Measurements from ENCODE around the gene CRYBG3.
"Not testable (repeated sequence)": the region's sequence is repeated elsewhere in the genome, so short reads cannot be mapped to it uniquely, and the experiment has no call there.

CRYBG3 gene

DNA sequence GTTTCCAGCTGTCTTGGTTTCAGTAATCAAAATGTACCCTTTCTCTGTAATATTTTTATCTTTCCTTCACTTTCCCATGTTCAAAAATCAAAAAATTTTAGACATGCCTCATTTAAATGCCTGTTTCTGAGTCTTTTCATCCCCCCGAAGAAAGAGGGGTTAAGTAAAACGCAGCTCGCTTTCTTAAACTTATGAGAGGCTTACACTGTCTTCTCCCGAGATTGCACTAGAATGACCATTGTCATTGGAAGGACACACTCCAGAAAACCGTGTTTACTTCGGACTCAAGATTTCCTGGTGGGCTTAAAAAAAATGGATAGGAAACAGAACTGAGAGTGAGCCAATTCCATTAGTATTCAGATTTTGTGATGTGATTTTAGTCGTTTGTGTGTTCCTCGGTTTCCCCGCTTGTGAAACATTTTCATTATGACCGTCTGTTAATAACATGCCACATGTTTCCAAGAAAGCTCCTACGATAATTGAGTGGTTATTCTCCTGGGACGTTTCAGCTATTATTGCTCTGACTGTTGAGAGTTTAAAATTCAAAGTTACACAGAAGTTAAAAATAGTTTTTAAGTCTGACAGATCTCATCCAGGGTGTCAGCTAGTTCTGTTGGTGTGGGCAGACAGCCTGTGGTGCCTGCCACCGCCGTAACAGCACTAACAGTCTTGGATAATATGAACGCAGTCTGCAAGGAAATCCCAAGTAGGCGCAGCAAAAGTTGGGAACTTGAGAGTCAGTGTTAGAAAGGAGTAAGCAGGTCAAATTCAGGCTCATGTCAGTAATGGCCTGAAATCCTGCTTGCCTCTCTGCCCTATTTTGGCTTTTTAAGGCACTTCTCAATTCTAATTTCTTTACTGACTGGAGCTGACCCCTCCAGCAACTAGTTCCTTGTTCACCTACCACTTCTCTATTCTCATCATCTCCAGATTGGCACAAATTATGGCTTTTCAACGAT lies 1.5 kb downstream of the CRYBG3 start:
- H3K4me1 Mint-ChIP-seq: peaks cover 27% of the 10 kb centered on the region
- peaks cover 2% of the 10 kb centered on the region for H3K36me3 Mint-ChIP-seq
- no peak for DNase-seq
- H3K27me3 Mint-ChIP-seq: peaks cover 40% of the 10 kb centered on the region
- CTCF ChIA-PET: interaction anchor here (1.1 to 4.0 kb wide), 2 partner anchors 145 to 200 kb away, joined by 3 to 22 read pairs; no protein-coding TSS in a partner anchor
- no peaks in the 10 kb centered on the region for H3K9me3 Mint-ChIP-seq
- H3K27ac Mint-ChIP-seq: no peak overlapping the region
- H3K4me3 Mint-ChIP-seq: peak overlapping the region; percentile 99

DNA sequence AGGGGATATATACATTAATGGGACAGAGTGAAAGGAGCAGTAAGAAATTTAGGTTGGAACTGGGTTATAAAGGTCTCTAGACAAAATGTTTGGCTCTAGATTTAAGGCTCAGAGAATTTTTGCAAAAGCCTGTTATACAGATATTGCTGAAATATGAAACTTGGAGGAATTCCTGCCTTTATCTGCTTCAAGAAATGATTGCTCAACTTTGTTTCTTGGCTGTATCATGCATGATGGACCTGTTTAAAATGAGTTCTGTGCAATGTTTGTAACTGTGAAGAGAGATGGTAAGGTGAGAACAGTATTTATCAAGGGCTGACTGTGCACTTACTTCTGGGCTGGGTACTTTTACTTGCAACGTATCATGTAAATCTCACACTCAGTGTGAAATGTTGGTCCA lies 3.3 kb downstream of the CRYBG3 start:
- H3K36me3 Mint-ChIP-seq: peaks cover 2% of the 10 kb centered on the region
- DNase-seq: no peak
- H3K4me1 Mint-ChIP-seq: peaks cover 26% of the 10 kb centered on the region
- CTCF ChIA-PET: no interaction called here
- H3K27ac Mint-ChIP-seq: no peak overlapping the region
- H3K27me3 Mint-ChIP-seq: peaks cover 40% of the 10 kb centered on the region
- no peaks in the 10 kb centered on the region for H3K9me3 Mint-ChIP-seq
- no peak overlapping the region for H3K4me3 Mint-ChIP-seq

DNA sequence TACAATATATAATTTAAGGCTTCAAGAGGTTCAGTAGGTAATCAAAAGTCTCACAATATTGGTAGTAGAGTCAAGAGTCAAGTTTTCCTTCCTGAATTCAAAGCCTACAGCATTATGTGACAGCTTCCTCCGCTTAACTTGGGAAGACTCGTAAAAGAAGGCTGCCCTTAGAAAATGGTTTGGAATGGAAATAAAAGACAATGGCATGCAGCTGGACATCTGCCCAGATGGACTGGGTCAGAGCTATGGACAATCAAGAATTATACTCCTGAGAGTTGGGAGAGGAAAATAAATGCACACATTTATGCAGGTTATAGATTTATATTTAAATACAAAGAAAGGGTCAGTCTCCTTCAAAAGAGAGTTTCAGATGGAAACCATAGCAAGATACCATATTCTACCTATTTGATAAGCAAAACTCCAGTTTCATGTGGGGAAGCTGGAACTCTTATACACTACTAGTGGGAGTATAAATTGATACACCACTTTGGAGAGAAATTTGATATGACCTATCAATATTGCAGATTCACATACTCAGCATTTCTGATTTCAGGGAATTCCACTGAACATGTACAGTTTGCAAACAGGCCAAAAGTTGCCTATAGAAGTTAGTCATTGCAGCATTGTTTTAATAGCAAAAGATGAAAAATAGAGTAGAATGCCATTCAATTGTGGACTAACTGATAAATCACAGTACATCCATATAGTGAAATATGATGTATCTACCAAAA lies 6.1 kb downstream of the CRYBG3 start:
- CTCF ChIA-PET: no interaction called here
- Mint-ChIP-seq H3K4me1 (peaks cover 10% of the 10 kb centered on the region), H3K27me3 (peaks cover 18% of the 10 kb centered on the region), H3K4me3 (no peak overlapping the region), H3K36me3 (no peaks in the 10 kb centered on the region), H3K9me3 (peaks cover 3% of the 10 kb centered on the region), H3K27ac (no peak overlapping the region)
- DNase-seq: no peak

- Mint-ChIP-seq H3K27me3 (peaks cover 8% of the 10 kb centered on the region), H3K4me1 (no peaks in the 10 kb centered on the region), H3K36me3 (no peaks in the 10 kb centered on the region), H3K9me3 (peaks cover 4% of the 10 kb centered on the region), H3K27ac (no peak overlapping the region), H3K4me3 (no peak overlapping the region)
- CTCF ChIA-PET: no interaction called here
- DNase-seq: no peak
Observed at GRCh38 chr3:97829198-97829597, 7.4 kb downstream of the CRYBG3 start.

GRCh38 chr3:97830638-97831037 lies 8.8 kb downstream of the CRYBG3 start:
- H3K27ac Mint-ChIP-seq: no peak overlapping the region
- H3K36me3 Mint-ChIP-seq: no peaks in the 10 kb centered on the region
- CTCF ChIA-PET: no interaction called here
- H3K4me1 Mint-ChIP-seq: no peaks in the 10 kb centered on the region
- H3K27me3 Mint-ChIP-seq: peaks cover 3% of the 10 kb centered on the region
- no peak overlapping the region for H3K4me3 Mint-ChIP-seq
- no peak for DNase-seq
- peaks cover 4% of the 10 kb centered on the region for H3K9me3 Mint-ChIP-seq

DNA sequence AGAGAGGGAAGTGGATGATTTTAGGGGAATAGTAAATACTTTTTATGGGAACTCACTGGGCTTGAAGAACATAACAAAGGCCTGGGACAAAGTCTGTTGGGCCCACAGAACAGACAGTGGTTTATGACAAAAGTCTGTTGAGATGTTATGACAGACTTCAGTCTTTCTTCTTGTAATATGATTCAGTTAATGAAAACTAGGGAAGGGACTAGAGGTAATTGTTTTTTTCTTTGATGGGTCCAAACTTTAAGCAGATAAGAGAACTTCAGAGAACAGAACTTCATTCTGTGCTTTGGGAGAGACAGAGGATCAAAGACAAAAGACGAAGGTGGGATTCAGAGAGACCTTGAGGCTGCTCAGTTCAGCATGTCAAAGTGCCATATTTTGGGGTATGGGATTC lies 9.3 kb downstream of the CRYBG3 start:
- CTCF ChIA-PET: no interaction called here
- Mint-ChIP-seq H3K9me3 (peaks cover 4% of the 10 kb centered on the region), H3K36me3 (no peaks in the 10 kb centered on the region), H3K4me1 (no peaks in the 10 kb centered on the region), H3K27me3 (peaks cover 3% of the 10 kb centered on the region), H3K27ac (no peak overlapping the region), H3K4me3 (no peak overlapping the region)
- DNase-seq: no peak

- DNase-seq, H3K27me3 Mint-ChIP-seq, H3K4me1 Mint-ChIP-seq, H3K9me3 Mint-ChIP-seq, H3K36me3 Mint-ChIP-seq, H3K27ac Mint-ChIP-seq, CTCF ChIA-PET, H3K4me3 Mint-ChIP-seq: not testable (repeated sequence)
Observed at GRCh38 chr3:97833184-97833583, 11.4 kb downstream of the CRYBG3 start.

DNA sequence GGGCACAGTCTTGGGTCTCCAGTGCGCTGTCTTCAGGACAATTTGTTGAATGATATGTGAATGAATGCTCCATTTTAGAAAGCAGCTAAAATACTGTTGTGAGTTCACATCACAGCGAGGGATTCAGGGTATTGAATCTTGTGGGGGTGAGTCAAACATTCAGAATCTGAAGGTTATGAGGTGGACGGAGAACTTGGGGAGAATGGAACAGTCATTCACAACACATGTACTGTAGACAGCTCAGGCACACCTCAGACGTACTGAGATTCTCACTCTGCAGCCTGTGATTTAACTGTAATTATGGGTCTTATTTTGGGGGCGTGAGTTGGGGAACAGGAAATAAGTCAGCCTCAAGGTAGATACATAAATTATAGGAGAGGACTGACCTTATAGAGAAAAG lies 13.9 kb downstream of the CRYBG3 start:
- CTCF ChIA-PET: no interaction called here

GRCh38 chr3:97838393-97838792 lies 16.6 kb downstream of the CRYBG3 start:
- H3K36me3 Mint-ChIP-seq: no peaks in the 10 kb centered on the region
- DNase-seq: no peak
- no peak overlapping the region for H3K4me3 Mint-ChIP-seq
- no peak overlapping the region for H3K27ac Mint-ChIP-seq
- CTCF ChIA-PET: no interaction called here
- no peaks in the 10 kb centered on the region for H3K4me1 Mint-ChIP-seq
- no peaks in the 10 kb centered on the region for H3K9me3 Mint-ChIP-seq
- no peaks in the 10 kb centered on the region for H3K27me3 Mint-ChIP-seq

More for the DNA sequence above, 13.9 kb downstream of the CRYBG3 start:
- Mint-ChIP-seq H3K4me3 (no peak overlapping the region), H3K4me1 (no peaks in the 10 kb centered on the region), H3K36me3 (no peaks in the 10 kb centered on the region), H3K27ac (no peak overlapping the region), H3K27me3 (no peaks in the 10 kb centered on the region), H3K9me3 (peaks cover 4% of the 10 kb centered on the region)
- no peak for DNase-seq

DNA sequence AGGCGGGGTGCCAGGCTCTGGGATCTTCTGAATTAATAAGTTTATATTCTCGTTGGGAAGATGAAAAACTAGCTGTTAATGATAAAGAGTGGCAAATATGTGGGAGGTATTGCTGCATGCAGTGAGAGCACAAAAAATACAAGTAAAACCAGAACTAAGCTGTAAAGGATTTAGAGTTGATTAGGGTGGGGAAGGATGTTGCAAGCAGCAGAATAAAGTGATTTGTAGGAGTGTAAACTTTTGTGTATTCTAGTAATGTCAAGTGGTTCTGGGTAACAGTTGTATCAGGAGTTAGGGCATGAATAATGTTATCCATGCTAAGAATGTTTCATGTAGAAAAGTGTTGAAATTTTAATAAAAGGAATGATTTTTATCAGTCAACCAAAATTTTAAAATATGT lies 18.1 kb downstream of the CRYBG3 start:
- H3K4me1 Mint-ChIP-seq: no peaks in the 10 kb centered on the region
- no peaks in the 10 kb centered on the region for H3K36me3 Mint-ChIP-seq
- no peaks in the 10 kb centered on the region for H3K9me3 Mint-ChIP-seq
- no peak overlapping the region for H3K4me3 Mint-ChIP-seq
- no peak for DNase-seq
- CTCF ChIA-PET: no interaction called here
- H3K27ac Mint-ChIP-seq: no peak overlapping the region
- no peaks in the 10 kb centered on the region for H3K27me3 Mint-ChIP-seq

- H3K9me3 Mint-ChIP-seq: no peaks in the 10 kb centered on the region
- H3K36me3 Mint-ChIP-seq: peaks cover 2% of the 10 kb centered on the region
- no peak overlapping the region for H3K27ac Mint-ChIP-seq
- H3K4me3 Mint-ChIP-seq: no peak overlapping the region
- H3K27me3 Mint-ChIP-seq: no peaks in the 10 kb centered on the region
- no peak for DNase-seq
- CTCF ChIA-PET: no interaction called here
- no peaks in the 10 kb centered on the region for H3K4me1 Mint-ChIP-seq
Observed at GRCh38 chr3:97841304-97841703, 19.5 kb downstream of the CRYBG3 start.

DNA sequence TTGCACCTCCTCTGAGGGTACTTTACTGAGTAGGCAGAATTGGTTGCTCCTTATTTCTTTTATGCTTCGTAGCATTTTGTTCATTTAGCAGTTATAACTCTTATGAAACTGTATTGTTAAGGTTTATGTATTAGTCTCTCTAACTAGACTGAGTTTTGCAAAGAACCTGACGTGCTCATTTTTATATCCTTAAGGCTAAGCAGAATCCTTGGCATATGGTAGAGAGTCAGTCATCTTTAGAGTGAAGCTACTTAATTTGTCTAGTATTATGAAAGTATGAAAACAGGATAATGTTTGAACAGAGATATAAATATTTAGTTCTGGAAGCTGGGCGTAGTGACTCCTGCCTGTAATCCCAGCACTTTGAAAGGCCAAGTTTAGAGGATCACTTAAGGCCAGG lies 20.1 kb downstream of the CRYBG3 start:
- no peaks in the 10 kb centered on the region for H3K27me3 Mint-ChIP-seq
- no peak overlapping the region for H3K4me3 Mint-ChIP-seq
- no peak overlapping the region for H3K27ac Mint-ChIP-seq
- no peaks in the 10 kb centered on the region for H3K9me3 Mint-ChIP-seq
- peaks cover 2% of the 10 kb centered on the region for H3K36me3 Mint-ChIP-seq
- H3K4me1 Mint-ChIP-seq: no peaks in the 10 kb centered on the region
- DNase-seq: no peak
- CTCF ChIA-PET: no interaction called here

- Mint-ChIP-seq H3K27ac (no peak overlapping the region), H3K9me3 (peaks cover 2% of the 10 kb centered on the region), H3K27me3 (no peaks in the 10 kb centered on the region), H3K4me1 (no peaks in the 10 kb centered on the region), H3K4me3 (no peak overlapping the region), H3K36me3 (peaks cover 2% of the 10 kb centered on the region)
- DNase-seq: no peak
- CTCF ChIA-PET: no interaction called here
Observed at GRCh38 chr3:97848779-97849178, 27.0 kb downstream of the CRYBG3 start.

DNA sequence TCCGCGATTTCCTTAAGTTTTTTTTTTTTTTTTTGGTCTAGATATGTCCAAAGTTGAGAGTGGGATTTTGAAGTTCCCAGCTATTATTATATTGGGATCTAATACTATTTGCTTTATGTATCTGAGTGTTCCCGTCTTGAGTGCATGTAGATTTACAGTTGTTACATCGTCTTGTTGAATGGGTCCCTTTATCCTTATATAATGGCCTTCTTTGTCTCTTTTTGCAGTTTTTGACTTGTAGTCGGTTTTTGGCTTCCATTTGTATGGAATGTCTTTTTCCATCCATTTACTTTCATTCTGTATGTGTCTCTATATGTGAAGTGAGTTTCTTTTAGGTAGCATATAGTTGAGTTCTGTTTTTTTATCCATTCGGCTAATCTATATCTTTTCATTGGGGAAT lies 35.6 kb downstream of the CRYBG3 start:
- H3K27me3 Mint-ChIP-seq: no peaks in the 10 kb centered on the region
- H3K4me1 Mint-ChIP-seq: no peaks in the 10 kb centered on the region
- no peak overlapping the region for H3K27ac Mint-ChIP-seq
- H3K36me3 Mint-ChIP-seq: no peaks in the 10 kb centered on the region
- no peak for DNase-seq
- CTCF ChIA-PET: no interaction called here
- peaks cover 8% of the 10 kb centered on the region for H3K9me3 Mint-ChIP-seq
- H3K4me3 Mint-ChIP-seq: no peak overlapping the region

DNA sequence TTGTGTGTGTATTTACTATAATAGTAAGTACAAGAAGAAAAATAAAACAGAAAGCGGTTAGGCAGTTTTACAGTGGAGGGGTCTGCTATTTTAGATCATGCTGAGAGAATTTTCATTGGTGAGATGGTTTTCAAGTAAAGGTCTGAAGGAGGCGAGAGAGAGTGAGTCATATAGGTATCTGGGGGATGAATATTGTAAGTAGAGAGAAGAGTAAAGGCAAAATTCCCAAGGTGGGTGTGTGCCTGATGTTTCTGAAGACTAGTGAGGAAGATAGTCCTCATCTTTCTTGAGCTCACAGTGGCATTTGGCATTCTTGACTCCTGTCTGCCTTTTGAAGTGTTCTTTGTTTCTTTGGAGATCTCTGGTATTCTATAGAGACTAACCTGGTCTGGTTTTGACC lies 38.6 kb downstream of the CRYBG3 start:
- no peaks in the 10 kb centered on the region for H3K27me3 Mint-ChIP-seq
- no peak overlapping the region for H3K4me3 Mint-ChIP-seq
- DNase-seq: no peak
- no peaks in the 10 kb centered on the region for H3K9me3 Mint-ChIP-seq
- no peaks in the 10 kb centered on the region for H3K4me1 Mint-ChIP-seq
- CTCF ChIA-PET: no interaction called here
- H3K27ac Mint-ChIP-seq: no peak overlapping the region
- no peaks in the 10 kb centered on the region for H3K36me3 Mint-ChIP-seq
